ENCODE results near the gene TPM1.
"Not testable (repeated sequence)": the region's sequence is repeated elsewhere in the genome, so short reads cannot be mapped to it uniquely, and the experiment has no call there.

The TPM1 gene

DNA sequence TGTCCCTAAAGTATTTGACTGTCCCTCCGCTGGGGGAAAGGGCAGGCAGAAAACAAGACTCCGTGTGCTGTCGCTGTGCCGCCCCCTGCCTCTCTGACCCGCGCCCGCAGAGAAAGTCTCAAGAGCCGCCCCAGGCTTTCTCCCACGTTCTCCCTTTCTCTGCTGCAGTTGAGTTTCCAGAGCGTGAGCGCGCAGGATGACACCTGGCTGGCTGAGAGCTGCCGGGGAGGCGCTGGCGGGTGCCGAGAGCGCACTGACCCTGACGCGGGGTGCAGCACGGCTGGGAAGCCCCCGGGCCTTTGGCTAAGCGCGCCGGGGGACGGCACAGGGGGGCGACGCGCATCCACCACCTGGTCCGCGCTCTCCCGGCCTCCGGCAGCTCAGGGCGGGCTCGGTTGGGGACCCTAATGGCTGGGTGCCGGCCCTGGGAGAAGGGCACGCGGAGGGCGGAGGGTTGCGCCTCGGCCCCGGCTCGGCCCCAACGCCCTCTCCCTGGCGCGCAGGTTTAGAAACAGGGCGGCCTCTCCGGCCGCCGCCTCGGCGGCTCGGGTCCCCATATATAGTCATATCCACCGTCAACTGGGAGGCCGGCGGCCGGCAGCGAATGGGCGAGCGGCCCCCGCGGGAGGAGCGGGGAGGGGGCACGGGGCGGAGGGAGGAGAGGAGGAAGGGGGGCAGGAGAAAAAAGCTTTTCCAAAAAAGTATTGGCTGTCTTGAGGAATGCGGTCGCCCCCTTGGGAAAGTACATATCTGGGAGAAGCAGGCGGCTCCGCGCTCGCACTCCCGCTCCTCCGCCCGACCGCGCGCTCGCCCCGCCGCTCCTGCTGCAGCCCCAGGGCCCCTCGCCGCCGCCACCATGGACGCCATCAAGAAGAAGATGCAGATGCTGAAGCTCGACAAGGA is at the start of gene TPM1:
Gene TPM1, plus strand, starts transcription at position 774 of the 903 bp plus-strand sequence. Its CDS starts 83 bp downstream, at position 857.
- Mint-ChIP-seq H3K27me3 (peaks cover 79% of the 10 kb centered on the region), H3K27ac (no peak within 1 kb of the TSS), H3K4me1 (peaks cover 23% of the 10 kb centered on the region), H3K4me3 (peak within 1 kb of the TSS; percentile 60 to 79), H3K9me3 (no peaks in the 10 kb centered on the region)
- peak; percentile 65 for ATAC-seq
- peak; percentile 4 to 22 for DNase-seq

GRCh38 chr15:62993066-62993465 is 49.5 kb upstream of the TPM1 start:
- Mint-ChIP-seq H3K27ac (no peak overlapping the region), H3K4me1 (no peaks in the 10 kb centered on the region), H3K4me3 (no peak overlapping the region), H3K27me3 (no peaks in the 10 kb centered on the region), H3K9me3 (no peaks in the 10 kb centered on the region)
- DNase-seq: no peak
- ATAC-seq: no peak

DNA sequence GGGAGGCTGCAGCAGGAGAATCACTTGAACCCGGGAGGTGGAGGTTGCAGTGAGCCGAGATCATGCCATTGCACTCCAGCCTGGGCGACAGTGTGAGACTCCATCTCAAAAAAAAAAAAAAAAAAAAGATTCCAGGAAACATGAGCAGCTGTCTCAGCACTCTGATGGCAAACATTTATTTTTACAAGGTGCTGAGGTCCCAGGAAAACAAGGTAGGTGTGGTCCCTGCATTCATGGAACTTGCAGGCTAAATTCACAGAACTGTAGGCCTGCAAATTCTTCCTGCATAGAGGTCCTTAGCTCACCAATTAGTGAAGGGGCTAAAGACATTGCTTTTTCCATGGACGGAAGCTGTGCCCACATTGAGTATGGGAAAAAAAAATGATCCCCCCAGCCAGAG is 48.9 kb upstream of the TPM1 start:
- DNase-seq, H3K27ac Mint-ChIP-seq, H3K27me3 Mint-ChIP-seq, H3K4me3 Mint-ChIP-seq, ATAC-seq, H3K9me3 Mint-ChIP-seq, H3K4me1 Mint-ChIP-seq: not testable (repeated sequence)

- ATAC-seq: no peak
- no peaks in the 10 kb centered on the region for H3K4me1 Mint-ChIP-seq
- H3K27me3 Mint-ChIP-seq: no peaks in the 10 kb centered on the region
- H3K9me3 Mint-ChIP-seq: no peaks in the 10 kb centered on the region
- no peak overlapping the region for H3K4me3 Mint-ChIP-seq
- H3K27ac Mint-ChIP-seq: no peak overlapping the region
- no peak for DNase-seq
Measured at GRCh38 chr15:62994439-62994838, 48.1 kb upstream of the TPM1 start.

- no peak for DNase-seq
Measured at GRCh38 chr15:62994975-62995681, 47.4 kb upstream of the TPM1 start.

DNA sequence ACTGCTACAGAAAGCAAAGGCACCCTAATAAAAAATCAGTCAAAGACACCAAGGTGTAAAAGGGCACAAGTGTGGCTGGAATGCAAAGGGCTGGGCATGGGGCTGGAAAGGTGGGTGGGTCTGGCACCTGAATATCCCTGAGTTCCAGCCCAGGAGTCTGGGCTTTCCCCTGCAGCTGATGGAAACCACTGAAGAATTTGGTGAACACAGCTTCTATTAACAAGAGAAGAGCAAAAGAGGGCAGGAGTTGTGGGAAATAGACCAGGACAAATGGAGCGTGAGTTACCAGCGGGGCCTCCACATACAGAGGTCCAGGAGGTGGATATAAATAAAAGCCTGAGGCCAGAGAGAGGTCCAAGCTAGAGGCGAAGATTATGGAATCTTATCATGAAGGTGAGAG is 45.1 kb upstream of the TPM1 start:
- Mint-ChIP-seq H3K9me3 (no peaks in the 10 kb centered on the region), H3K4me3 (no peak overlapping the region), H3K27me3 (no peaks in the 10 kb centered on the region), H3K4me1 (no peaks in the 10 kb centered on the region), H3K27ac (no peak overlapping the region)
- no peak for DNase-seq
- no peak for ATAC-seq

More at GRCh38 chr15:62994975-62995681, 47.4 kb upstream of the TPM1 start:
- Mint-ChIP-seq H3K4me1 (no peaks in the 10 kb centered on the region), H3K27me3 (no peaks in the 10 kb centered on the region), H3K4me3 (no peak overlapping the region), H3K9me3 (no peaks in the 10 kb centered on the region), H3K27ac (no peak overlapping the region)
- no peak for ATAC-seq

- H3K4me3 Mint-ChIP-seq: no peak overlapping the region
- no peaks in the 10 kb centered on the region for H3K9me3 Mint-ChIP-seq
- H3K27ac Mint-ChIP-seq: no peak overlapping the region
- no peaks in the 10 kb centered on the region for H3K4me1 Mint-ChIP-seq
- H3K27me3 Mint-ChIP-seq: no peaks in the 10 kb centered on the region
- DNase-seq (no peak), ATAC-seq (no peak)
Measured at GRCh38 chr15:62998262-62998890, 44.2 kb upstream of the TPM1 start.

- H3K9me3 Mint-ChIP-seq: no peaks in the 10 kb centered on the region
- DNase-seq: no peak
- ATAC-seq: no peak
- no peaks in the 10 kb centered on the region for H3K27me3 Mint-ChIP-seq
- H3K4me1 Mint-ChIP-seq: no peaks in the 10 kb centered on the region
- peak overlapping the region in 1 of 2 donors; percentile 74 for H3K27ac Mint-ChIP-seq
- no peak overlapping the region for H3K4me3 Mint-ChIP-seq
Measured at GRCh38 chr15:62999178-62999577, 43.4 kb upstream of the TPM1 start.

DNA sequence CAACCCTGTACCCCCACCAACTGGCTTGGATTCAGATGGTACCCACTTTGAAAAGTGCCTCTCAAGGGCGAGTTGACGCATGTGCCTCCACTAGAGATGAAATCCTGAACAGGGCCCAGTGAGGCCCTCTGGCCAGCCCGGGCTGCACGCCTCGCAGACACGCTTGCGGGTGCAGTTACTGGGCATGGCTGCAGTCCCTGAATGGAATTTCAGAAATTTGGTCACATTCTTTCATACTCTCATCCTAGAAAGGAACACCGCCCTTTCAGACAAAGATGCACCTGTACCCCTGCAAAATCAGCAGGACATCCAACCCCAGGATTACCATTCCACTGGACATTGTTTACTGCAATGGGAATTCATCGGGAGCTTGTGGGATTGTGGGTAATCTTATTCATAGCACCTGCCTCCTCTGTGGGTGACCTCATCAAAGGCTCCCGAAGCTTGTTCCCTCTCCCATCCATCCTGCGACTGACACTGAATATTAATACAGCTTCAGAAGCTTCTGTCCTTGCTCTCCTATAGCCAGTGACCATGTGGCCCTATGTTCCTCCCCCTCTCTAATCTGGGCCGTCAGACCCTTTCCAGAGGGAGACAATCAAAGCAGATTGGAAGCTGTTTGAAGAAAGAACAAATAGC is 42.5 kb upstream of the TPM1 start:
- no peaks in the 10 kb centered on the region for H3K4me1 Mint-ChIP-seq
- no peaks in the 10 kb centered on the region for H3K27me3 Mint-ChIP-seq
- H3K27ac Mint-ChIP-seq: no peak overlapping the region
- no peaks in the 10 kb centered on the region for H3K9me3 Mint-ChIP-seq
- DNase-seq (no peak), ATAC-seq (no peak)
- H3K4me3 Mint-ChIP-seq: no peak overlapping the region

DNA sequence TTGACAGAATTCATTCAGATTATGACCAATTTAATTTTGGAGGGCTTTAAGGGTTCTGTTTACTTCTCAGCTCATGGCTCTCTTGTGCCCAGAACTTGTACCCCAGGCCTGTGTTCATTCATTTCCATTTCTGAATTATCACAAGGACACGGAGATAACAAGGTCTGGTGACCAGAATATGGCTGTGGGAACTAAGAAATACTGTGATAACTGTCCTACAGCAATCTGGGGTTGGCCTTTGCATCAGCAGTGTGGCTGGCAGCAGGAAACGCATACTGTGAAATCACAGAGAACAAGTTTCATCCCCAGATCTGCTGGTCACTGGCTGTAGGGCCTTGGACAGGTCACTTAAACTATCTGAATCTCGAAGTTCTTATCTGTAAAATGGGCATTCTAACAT is 41.8 kb upstream of the TPM1 start:
- H3K4me3 Mint-ChIP-seq: no peak overlapping the region
- no peak for DNase-seq
- no peaks in the 10 kb centered on the region for H3K4me1 Mint-ChIP-seq
- no peaks in the 10 kb centered on the region for H3K9me3 Mint-ChIP-seq
- no peaks in the 10 kb centered on the region for H3K27me3 Mint-ChIP-seq
- no peak overlapping the region for H3K27ac Mint-ChIP-seq
- no peak for ATAC-seq

GRCh38 chr15:63004211-63004610 is 38.3 kb upstream of the TPM1 start:
- DNase-seq: no peak
- Mint-ChIP-seq H3K9me3 (no peaks in the 10 kb centered on the region), H3K27me3 (no peaks in the 10 kb centered on the region), H3K4me1 (no peaks in the 10 kb centered on the region), H3K27ac (no peak overlapping the region), H3K4me3 (no peak overlapping the region)
- no peak for ATAC-seq

DNA sequence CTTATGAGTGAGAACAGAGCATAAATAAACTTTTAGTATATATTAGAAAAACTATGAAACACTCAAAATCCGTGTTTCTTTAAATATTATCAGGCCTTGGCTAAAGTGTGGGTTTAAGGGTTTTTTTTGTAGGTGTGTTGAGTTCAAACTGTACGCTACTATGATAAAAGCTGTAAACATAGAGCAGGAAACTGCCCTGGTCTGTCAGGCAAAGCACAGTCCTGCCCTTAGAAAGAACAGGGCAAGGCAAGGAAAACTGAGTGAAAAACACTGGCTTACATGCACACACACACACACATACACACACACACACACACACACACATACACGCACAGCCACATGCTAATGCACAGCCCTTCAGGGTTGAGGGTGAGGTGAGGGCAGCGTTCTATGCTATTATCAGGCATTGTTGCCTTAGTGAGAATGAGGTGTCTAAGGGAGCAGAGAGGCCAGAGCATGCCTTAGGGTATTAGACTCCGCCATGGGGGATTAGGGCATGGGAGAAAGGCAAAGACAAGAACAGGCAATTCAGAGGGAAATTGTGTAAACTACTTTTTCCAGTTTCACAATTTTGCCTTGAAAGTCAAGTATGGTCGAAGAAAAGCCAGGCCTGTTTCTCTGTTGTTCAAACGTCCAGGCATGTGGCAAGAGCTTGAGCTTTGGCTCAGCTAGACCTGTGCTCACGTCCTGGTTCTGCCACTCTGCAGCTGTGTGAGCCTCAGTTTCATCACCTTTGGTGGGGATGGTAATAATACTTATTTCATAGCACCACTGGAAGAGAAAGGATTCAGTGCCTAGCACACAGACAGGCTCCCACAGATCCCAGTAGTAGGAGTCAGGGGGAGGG is 36.3 kb upstream of the TPM1 start:
- no peaks in the 10 kb centered on the region for H3K27me3 Mint-ChIP-seq
- H3K9me3 Mint-ChIP-seq: no peaks in the 10 kb centered on the region
- DNase-seq (no peak), ATAC-seq (no peak)
- no peak overlapping the region for H3K27ac Mint-ChIP-seq
- no peaks in the 10 kb centered on the region for H3K4me1 Mint-ChIP-seq
- H3K4me3 Mint-ChIP-seq: no peak overlapping the region

DNA sequence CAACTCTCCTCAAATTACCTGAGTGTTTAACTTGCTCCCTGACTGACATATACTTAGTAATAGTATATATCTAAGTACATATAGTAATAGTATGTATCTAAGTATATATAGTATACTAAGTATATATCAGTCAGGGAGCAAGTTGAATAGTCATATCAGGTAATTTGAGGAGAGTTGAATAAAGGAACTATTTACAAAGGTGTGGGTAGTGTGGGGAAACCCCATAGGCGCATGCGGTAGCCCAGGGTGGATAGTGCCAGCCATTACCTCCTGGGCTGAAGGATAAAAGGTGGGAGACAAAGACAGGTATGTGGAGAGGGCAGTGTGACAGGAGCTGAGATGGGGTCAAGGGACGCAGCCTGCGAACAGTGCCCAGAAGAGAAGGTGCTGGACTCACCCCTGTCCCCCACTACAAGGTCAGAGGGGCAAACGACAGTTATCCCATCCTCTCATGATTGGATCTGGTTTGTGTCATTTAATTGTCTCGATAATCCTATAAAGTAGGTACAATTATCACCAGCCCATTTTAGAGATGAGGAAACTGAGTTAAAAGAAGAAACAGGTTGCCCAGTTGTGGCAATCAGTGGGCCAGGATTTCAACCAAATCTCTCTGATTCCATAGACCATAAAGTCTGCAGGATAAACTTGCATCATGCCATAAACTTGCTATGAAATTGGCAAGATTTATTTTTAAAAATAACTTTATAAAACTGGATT is 34.1 kb upstream of the TPM1 start:
- Mint-ChIP-seq H3K9me3 (no peaks in the 10 kb centered on the region), H3K27me3 (no peaks in the 10 kb centered on the region), H3K4me1 (no peaks in the 10 kb centered on the region), H3K4me3 (no peak overlapping the region), H3K27ac (no peak overlapping the region)
- no peak for ATAC-seq
- DNase-seq: no peak

GRCh38 chr15:63010386-63010785 is 32.2 kb upstream of the TPM1 start:
- peaks cover 2% of the 10 kb centered on the region for H3K4me1 Mint-ChIP-seq

More at GRCh38 chr15:63010386-63010785, 32.2 kb upstream of the TPM1 start:
- Mint-ChIP-seq H3K27ac (no peak overlapping the region), H3K27me3 (no peaks in the 10 kb centered on the region), H3K9me3 (no peaks in the 10 kb centered on the region), H3K4me3 (no peak overlapping the region)
- no peak for DNase-seq
- no peak for ATAC-seq

Measured in stimulated activated naive CD8-positive, alpha-beta T cell treated with anti-CD3 and anti-CD28 coated beads, Interleukin-15, amount 100 ng/mL, for 72 hours (primary cell).